Liver (tissue), 9 donors: Measurements from ENCODE around the gene RTN4. TPM values are rescaled to one million over a fixed set of nuclear protein-coding genes. Genes with fewer than 3 reads are reported as not detected.
A peak's percentile ranks its signal among the peaks of the same experiment; 100 is the strongest.

Experiments used
- DNase-seq: peaks from one replicate; pipeline ENCODE4 v3.0.0-alpha.2; 2017; ENCODE audit warnings: low spot score
- H3K27ac ChIP-seq, 2 donors: one replicate each; pipeline ENCODE4 v1.7.0; 2013; ENCODE audit warnings: inconsistent platforms in 2 of 2, low read length in 2 of 2, control low read depth in 1 of 2, low read depth in 1 of 2, mild to moderate bottlenecking in 1 of 2
- H3K27me3 ChIP-seq, 4 donors: one replicate each; pipeline versions ENCODE4 v1.6.1 to v1.7.0; 2013; ENCODE audit warnings: low read length in 3 of 4, inconsistent platforms in 1 of 4, mild to moderate bottlenecking in 1 of 4, moderate library complexity in 1 of 4; ENCODE audit not compliant: control insufficient read depth in 4 of 4, insufficient read depth in 4 of 4
- H3K36me3 ChIP-seq, 4 donors: one replicate each; pipeline versions ENCODE4 v1.6.1 to v1.7.0; 2013; ENCODE audit warnings: low read length in 3 of 4, mild to moderate bottlenecking in 3 of 4, low read depth in 1 of 4, moderate library complexity in 1 of 4; ENCODE audit not compliant: control insufficient read depth in 4 of 4, insufficient read depth in 3 of 4
- H3K4me1 ChIP-seq, 4 donors: one replicate each; pipeline versions ENCODE4 v1.6.1 to v1.7.0; 2013; ENCODE audit warnings: low read length in 3 of 4, mild to moderate bottlenecking in 3 of 4, moderate library complexity in 1 of 4; ENCODE audit not compliant: control insufficient read depth in 4 of 4, insufficient read depth in 4 of 4
- H3K4me3 ChIP-seq, 3 donors: one replicate each; pipeline versions ENCODE4 v1.6.1 to v1.7.0; 2013; ENCODE audit warnings: low read length in 3 of 3, control low read depth in 1 of 3, low read depth in 1 of 3, mild to moderate bottlenecking in 1 of 3
- H3K9ac ChIP-seq, 2 donors: one replicate each; pipeline ENCODE4 v1.7.0; 2013; ENCODE audit warnings: low read length in 2 of 2, mild to moderate bottlenecking in 2 of 2, moderate library complexity in 2 of 2, control low read depth in 1 of 2, low read depth in 1 of 2
- H3K9me3 ChIP-seq, 4 donors: one replicate each; pipeline versions ENCODE4 v1.6.1 to v1.7.0; 2013; ENCODE audit warnings: low read length in 3 of 4; ENCODE audit not compliant: control insufficient read depth in 4 of 4
- CTCF ChIP-seq: fragments of 150-350 bp; IDR thresholded peaks from 2 replicates; pipeline ENCODE4 v1.5.1; 2017; ENCODE audit warnings: improper control_type of control experiment, low read depth, low read length; ENCODE audit not compliant: missing input control
- EGR1 ChIP-seq, 2 donors: IDR thresholded peaks; 2 replicates each; pipeline ENCODE4 v1.6.1; 2016 to 2018; ENCODE audit warnings: antibody characterized with exemption in 2 of 2, low read depth in 2 of 2
- FOXA1 ChIP-seq: IDR thresholded peaks from 2 replicates; pipeline ENCODE4 v1.6.1; 2016; ENCODE audit warnings: antibody characterized with exemption
- FOXA2 ChIP-seq: IDR thresholded peaks from 2 replicates; pipeline ENCODE4 v1.6.1; 2016; ENCODE audit warnings: antibody characterized with exemption
- GABPA ChIP-seq, 2 donors: IDR thresholded peaks in 1 of 2; conservative IDR thresholded peaks in 1 of 2; 2 replicates each; pipeline ENCODE4 v1.6.1; 2016; ENCODE audit warnings: antibody characterized with exemption in 2 of 2, mild to moderate bottlenecking in 1 of 2, moderate library complexity in 1 of 2
- HNF4A ChIP-seq, 2 donors: conservative IDR thresholded peaks; 2 replicates each; pipeline ENCODE4 v1.6.1; 2016; ENCODE audit warnings: antibody characterized with exemption in 2 of 2, mild to moderate bottlenecking in 2 of 2
- JUND ChIP-seq, 2 donors: IDR thresholded peaks; 2 replicates each; pipeline ENCODE4 v1.6.1; 2016; ENCODE audit warnings: antibody characterized with exemption in 2 of 2
- NR2F2 ChIP-seq: IDR thresholded peaks from 2 replicates; pipeline ENCODE4 v1.6.1; 2016; ENCODE audit warnings: antibody characterized with exemption
- RAD21 ChIP-seq, 2 donors: IDR thresholded peaks; 2 replicates each; pipeline ENCODE4 v1.6.1; 2016; ENCODE audit warnings: antibody characterized with exemption in 2 of 2, mild to moderate bottlenecking in 2 of 2
- REST ChIP-seq: IDR thresholded peaks from 2 replicates; pipeline ENCODE4 v1.6.1; 2016; ENCODE audit warnings: antibody characterized with exemption, mild to moderate bottlenecking
- RXRA ChIP-seq, 2 donors: IDR thresholded peaks; 2 replicates each; pipeline ENCODE4 v1.6.1; 2017 to 2018; ENCODE audit warnings: antibody characterized with exemption in 2 of 2, mild to moderate bottlenecking in 1 of 2
- SP1 ChIP-seq: IDR thresholded peaks from 2 replicates; pipeline ENCODE4 v1.6.1; 2018; ENCODE audit warnings: antibody characterized with exemption, mild to moderate bottlenecking
- TAF1 ChIP-seq: conservative IDR thresholded peaks from 2 replicates; pipeline ENCODE4 v1.6.1; 2016; ENCODE audit warnings: antibody characterized with exemption, mild to moderate bottlenecking
- YY1 ChIP-seq: IDR thresholded peaks from 2 replicates; pipeline ENCODE4 v1.6.1; 2016; ENCODE audit warnings: antibody characterized with exemption, mild to moderate bottlenecking
- ZBTB33 ChIP-seq: IDR thresholded peaks from 2 replicates; pipeline ENCODE4 v1.6.1; 2016; ENCODE audit warnings: antibody characterized with exemption
- WGBS: extraction: QIAGEN DNeasy Blood & Tissue Kit; methylation state at CpG from one replicate; pipeline ENCODE4 v1.1.7; 2013; 5-methylcytosine and 5-hydroxymethylcytosine counted together
- polyA plus RNA-seq, 2 donors: library from polyadenylated mRNA; stranded (reverse) in 1 of 2; unstranded in 1 of 2; fragments of 200-250 nt in 1 of 2; fragments of >200 nt in 1 of 2; fragmentation: Nextera tagmentation in 1 of 2; extraction: Ambion mirVana in 1 of 2; gene quantifications; one replicate each; pipeline versions ENCODE4 v1.2.1 to v1.2.3, GENCODE V29; 2013 to 2015
- total RNA-seq, 2 donors: library from RNA; depleted of rRNA; stranded (reverse); fragments of >200 nt; gene quantifications; one replicate each; pipeline ENCODE4 v1.2.3, GENCODE V29; 2014
- donor health status: healthy.
- donor health status: healthy.
- donor health status: healthy.
- donor health status: healthy.
- donor health status: healthy.

RTN4 gene
- total and polyA plus RNA-seq, 4 donors, result 73.5 to 348 (median 151) TPM

GRCh38 chr2:55011831-55012671 is 38.2 kb downstream of the RTN4 start:
- no peak overlapping the region for H3K4me3 ChIP-seq
- no peaks in the 10 kb centered on the region for H3K27me3 ChIP-seq
- H3K9ac ChIP-seq, result peak overlapping the region; percentile 43 to 90
- 13% methylated on average over 6 of the region's 6 CpGs for WGBS
- H3K27ac ChIP-seq, result peak overlapping the region; percentile 87 to 90
- H3K4me1 ChIP-seq, result peaks cover 3 to 38% (median 34%) of the 10 kb centered on the region in 4 donors
- no peak for DNase-seq
- TF ChIP-seq HNF4A (conservative IDR thresholded peaks at IDR 0.05), result peak in 1 of 2 donors; percentile 48
- TF ChIP-seq YY1, result peak; percentile 80
- TF ChIP-seq FOXA1, result no peak
- TF ChIP-seq CTCF, result no peak
- peak; percentile 15 to 23 for TF ChIP-seq RAD21 (IDR thresholded peaks at IDR 0.05)
- peak; percentile 18 for TF ChIP-seq FOXA2
- TF ChIP-seq GABPA (IDR thresholded peaks at IDR 0.05 in 1 of 2, conservative IDR thresholded peaks at IDR 0.05 in 1 of 2), result no peak
- TF ChIP-seq SP1, result peak; percentile 53
- TF ChIP-seq RXRA (IDR thresholded peaks at IDR 0.05), result peak in 1 of 2 donors; percentile 34
- peak; percentile 78 for TF ChIP-seq REST
- H3K9me3 ChIP-seq, result no peaks in the 10 kb centered on the region
- no peaks in the 10 kb centered on the region for H3K36me3 ChIP-seq

- no peaks in the 10 kb centered on the region for H3K36me3 ChIP-seq
- WGBS, result 45% methylated on average over 2 of the region's 2 CpGs
- peak overlapping the region in 1 of 2 donors; percentile 98 for H3K9ac ChIP-seq
- no peak overlapping the region for H3K4me3 ChIP-seq
- H3K27me3 ChIP-seq, result no peaks in the 10 kb centered on the region
- H3K4me1 ChIP-seq, result peaks cover 4 to 46% (median 42%) of the 10 kb centered on the region in 4 donors
- DNase-seq, result no peak
- H3K27ac ChIP-seq, result peak overlapping the region; percentile 87 to 90
- H3K9me3 ChIP-seq, result no peaks in the 10 kb centered on the region
- TF ChIP-seq ZBTB33 (no peak), SP1 (no peak), GABPA (IDR thresholded peaks at IDR 0.05 in 1 of 2, conservative IDR thresholded peaks at IDR 0.05 in 1 of 2) (no peak), FOXA1 (no peak), NR2F2 (no peak), REST (no peak), CTCF (no peak), TAF1 (peak; percentile 45), EGR1 (IDR thresholded peaks at IDR 0.05; ENCODE audit: low read depth in 2 of 2) (no peak), HNF4A (conservative IDR thresholded peaks at IDR 0.05) (peak in 1 of 2 donors; percentile 36), RXRA (IDR thresholded peaks at IDR 0.05) (no peak), FOXA2 (no peak), YY1 (peak; percentile 81), JUND (IDR thresholded peaks at IDR 0.05) (no peak)
Observed at GRCh38 chr2:55010915-55011314, 39.3 kb downstream of the RTN4 start.
